ENCODE data around the gene ABHD3.

GRCh38 chr18:21693322-21693721 is 11.3 kb downstream of the ABHD3 start:
- TF ChIP-seq POLR2AphosphoS5 (IDR thresholded peaks at IDR 0.05; ENCODE audit: borderline replicate concordance, low read depth, low read length) (no peak), EZH2 (IDR thresholded peaks at IDR 0.05) (no peak)
